D721Med (cell line): ENCODE data around the gene PLK1.

ENCODE experiments used
- DNase-seq: peaks from one replicate; pipeline ENCODE4 v3.0.0; 2011; ENCODE audit warnings: low spot score; ENCODE audit not compliant: insufficient read length
- FAIRE-seq: peaks from 2 replicates; lab custom pipeline; 2011; peaks lifted over from hg19 to GRCh38; lab: Jason Lieb, UNC
- TF ChIP-seq, protein P1 (sequence below): IDR thresholded peaks from 2 replicates; pipeline ENCODE4 v1.5.1; 2012; ENCODE audit warnings: mild to moderate bottlenecking, control low read depth; ENCODE audit not compliant: insufficient read depth; ENCODE audit errors: missing control alignments

Gene PLK1

GRCh38 chr16:23642246-23642774, 36.4 kb upstream of the PLK1 start:
- TF ChIP-seq, protein P1, sequence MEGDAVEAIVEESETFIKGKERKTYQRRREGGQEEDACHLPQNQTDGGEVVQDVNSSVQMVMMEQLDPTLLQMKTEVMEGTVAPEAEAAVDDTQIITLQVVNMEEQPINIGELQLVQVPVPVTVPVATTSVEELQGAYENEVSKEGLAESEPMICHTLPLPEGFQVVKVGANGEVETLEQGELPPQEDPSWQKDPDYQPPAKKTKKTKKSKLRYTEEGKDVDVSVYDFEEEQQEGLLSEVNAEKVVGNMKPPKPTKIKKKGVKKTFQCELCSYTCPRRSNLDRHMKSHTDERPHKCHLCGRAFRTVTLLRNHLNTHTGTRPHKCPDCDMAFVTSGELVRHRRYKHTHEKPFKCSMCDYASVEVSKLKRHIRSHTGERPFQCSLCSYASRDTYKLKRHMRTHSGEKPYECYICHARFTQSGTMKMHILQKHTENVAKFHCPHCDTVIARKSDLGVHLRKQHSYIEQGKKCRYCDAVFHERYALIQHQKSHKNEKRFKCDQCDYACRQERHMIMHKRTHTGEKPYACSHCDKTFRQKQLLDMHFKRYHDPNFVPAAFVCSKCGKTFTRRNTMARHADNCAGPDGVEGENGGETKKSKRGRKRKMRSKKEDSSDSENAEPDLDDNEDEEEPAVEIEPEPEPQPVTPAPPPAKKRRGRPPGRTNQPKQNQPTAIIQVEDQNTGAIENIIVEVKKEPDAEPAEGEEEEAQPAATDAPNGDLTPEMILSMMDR: no peak
- no peak for DNase-seq
- no peak for FAIRE-seq

- no peak for DNase-seq
- FAIRE-seq: no peak
- TF ChIP-seq, protein P1: no peak
These were observed 27.8 kb upstream of the PLK1 start for GRCh38 chr16:23650674-23651416.

- TF ChIP-seq, protein P1: no peak
- FAIRE-seq (no peak), DNase-seq (no peak)
These were observed 26.7 kb upstream of the PLK1 start for GRCh38 chr16:23651943-23652468.

DNA sequence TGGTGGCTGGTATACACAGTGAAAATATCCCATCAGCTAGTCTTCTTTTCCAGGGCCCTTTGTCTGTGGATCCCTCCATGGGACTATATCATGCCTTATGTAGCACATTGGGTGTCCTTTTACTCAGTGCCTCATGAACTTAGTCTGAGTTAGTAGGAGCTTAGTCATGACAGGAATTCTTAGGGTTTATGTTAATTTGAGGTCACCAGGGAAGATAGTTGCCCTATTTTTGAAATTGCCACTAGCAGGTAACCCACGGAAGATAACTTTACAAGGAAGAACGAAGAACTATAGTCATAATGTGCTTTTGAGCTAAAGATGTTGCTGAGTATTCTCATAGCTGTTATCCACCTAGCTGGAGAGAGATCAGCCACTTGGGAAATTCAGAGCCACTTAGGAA, 14.8 kb upstream of the PLK1 start:
- DNase-seq (no peak), FAIRE-seq (no peak)
- TF ChIP-seq, protein P1: no peak

GRCh38 chr16:23666571-23667354, 11.9 kb upstream of the PLK1 start:
- no peak for FAIRE-seq
- no peak for DNase-seq
- TF ChIP-seq, protein P1: no peak

DNA sequence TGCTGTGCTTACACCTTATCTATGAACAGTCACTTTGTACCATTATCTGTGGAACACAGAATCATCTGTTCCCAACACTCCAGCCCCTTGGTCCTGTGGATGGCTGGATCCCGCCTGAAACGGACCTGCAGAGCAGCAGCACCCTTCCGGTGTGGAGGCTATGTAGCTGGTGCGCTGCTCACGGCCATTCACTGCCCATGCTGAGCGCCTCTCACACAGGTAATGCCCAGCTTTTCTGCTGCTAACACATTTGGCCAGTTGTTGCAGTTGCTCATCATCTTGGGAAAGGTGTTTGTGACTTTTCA, 11.4 kb upstream of the PLK1 start:
- TF ChIP-seq, protein P1: no peak
- no peak for DNase-seq
- no peak for FAIRE-seq
